Spleen (tissue), 11 donors: ENCODE data around the gene SRGAP3. TPM values are rescaled to one million over a fixed set of nuclear protein-coding genes. Genes with fewer than 3 reads are reported as not detected.

Experiments used
- DNase-seq: peaks from one replicate; pipeline ENCODE4 v3.0.0-alpha.2; 2020
- H3K27ac ChIP-seq, 8 donors: fragments of 200-600 bp; sonication (generic) in 7 of 8; 1 replicate in 4 of 8; 2 replicates in 4 of 8; pipeline versions ENCODE4 v1.5.0 to v1.8.0; 2016 to 2021; ENCODE audit warnings: inconsistent platforms in 4 of 8, mild to moderate bottlenecking in 4 of 8, moderate library complexity in 1 of 8
- H3K27me3 ChIP-seq, 7 donors: fragments of 200-600 bp; sonication (generic) in 6 of 7; replicated peaks in 1 of 7; 1 replicate in 4 of 7; 2 replicates in 3 of 7; pipeline versions ENCODE4 v1.5.0 to v1.8.0; 2016 to 2021; ENCODE audit warnings: inconsistent platforms in 3 of 7, mild to moderate bottlenecking in 1 of 7
- H3K36me3 ChIP-seq, 6 donors: fragments of 200-600 bp; sonication (generic) in 5 of 6; 1 replicate in 4 of 6; 2 replicates in 2 of 6; pipeline versions ENCODE4 v1.5.0 to v1.8.0; 2016 to 2021; ENCODE audit warnings: inconsistent platforms in 2 of 6
- H3K4me1 ChIP-seq, 6 donors: fragments of 200-600 bp; sonication (generic) in 5 of 6; 1 replicate in 3 of 6; 2 replicates in 3 of 6; pipeline versions ENCODE4 v1.5.0 to v1.8.0; 2016 to 2021; ENCODE audit warnings: inconsistent platforms in 3 of 6
- H3K4me3 ChIP-seq, 8 donors: fragments of 200-600 bp; sonication (generic) in 7 of 8; 1 replicate in 4 of 8; 2 replicates in 4 of 8; pipeline versions ENCODE4 v1.5.0 to v1.8.0; 2016 to 2021; ENCODE audit warnings: inconsistent platforms in 4 of 8, mild to moderate bottlenecking in 4 of 8, moderate library complexity in 2 of 8
- H3K9me3 ChIP-seq, 8 donors: fragments of 200-600 bp; sonication (generic) in 7 of 8; 1 replicate in 4 of 8; 2 replicates in 4 of 8; pipeline versions ENCODE4 v1.5.0 to v1.8.0; 2016 to 2021; ENCODE audit warnings: inconsistent platforms in 4 of 8
- POLR2A ChIP-seq, 3 donors: fragments of 450-650 bp; IDR thresholded peaks; one replicate each; pipeline ENCODE4 v1.5.1; 2017; ENCODE audit warnings: antibody characterized with exemption in 3 of 3, mild to moderate bottlenecking in 1 of 3
- POLR2AphosphoS5 ChIP-seq, 3 donors: sonication (generic); formaldehyde crosslinking; IDR thresholded peaks; one replicate each; pipeline ENCODE4 v1.5.1; 2017; ENCODE audit warnings: antibody characterized with exemption in 3 of 3
- WGBS, 5 donors: extraction: QIAGEN DNeasy Blood & Tissue Kit in 3 of 5; methylation state at CpG; one replicate each; pipeline versions ENCODE4 v1.1.5 to v1.1.7; 2013 to 2018; 5-methylcytosine and 5-hydroxymethylcytosine counted together
- intact Hi-C: fragments of 100-400 bp; cut with DNase I; formaldehyde crosslinking; loops from one replicate; pipeline ENCODE4 v1.15.0; 2023; ENCODE audit warnings: low total_unique reads
- polyA plus RNA-seq, 3 donors: library from polyadenylated mRNA; stranded (reverse); fragments of 200-250 nt; gene quantifications; one replicate each; pipeline ENCODE4 v1.2.1, GENCODE V29; 2013
- total RNA-seq, 7 donors: library from RNA; depleted of rRNA in 3 of 7; stranded (reverse); fragments of >200 nt in 3 of 7; fragmentation: NEBNext Ultra II Directional in 4 of 7; extraction: Animal tissue kit (Norgen Biotek cat#: 25700) in 4 of 7; gene quantifications; one replicate each; pipeline versions ENCODE4 v1.1.0 to v1.2.1, GENCODE V29; 2016 to 2021
- TF ChIP-seq, protein P1 (sequence below), 11 experiments: fragments of 200-600 bp in 7 of 11; fragments of 450-650 bp in 4 of 11; sonication (generic) in 4 of 11; IDR thresholded peaks in 8 of 11; conservative IDR thresholded peaks in 3 of 11; 1 replicate in 7 of 11; 2 replicates in 4 of 11; pipeline versions ENCODE4 v1.4.0 to v1.8.0; 2016 to 2021; ENCODE audit warnings: antibody characterized with exemption in 11 of 11, inconsistent platforms in 4 of 11, mild to moderate bottlenecking in 1 of 11
- donor health status: healthy with polysubstance abuse.
- donor health status: DM: no; HTN: no; CAD: no; lungs with moderate emphysema.
- donor health status: DM: no; HTN: no; CAD: no.
- donor health status: Bipolar disorder and iron deficiency.
- donor health status: healthy.
- donor health status: DM: no; HTN: no; CAD: no.
- donor health status: DM: yes; HTN: yes; CAD: no.

SRGAP3 gene
- total and polyA plus RNA-seq, 10 donors = 0.54 to 10.3 (median 6.4) TPM

DNA sequence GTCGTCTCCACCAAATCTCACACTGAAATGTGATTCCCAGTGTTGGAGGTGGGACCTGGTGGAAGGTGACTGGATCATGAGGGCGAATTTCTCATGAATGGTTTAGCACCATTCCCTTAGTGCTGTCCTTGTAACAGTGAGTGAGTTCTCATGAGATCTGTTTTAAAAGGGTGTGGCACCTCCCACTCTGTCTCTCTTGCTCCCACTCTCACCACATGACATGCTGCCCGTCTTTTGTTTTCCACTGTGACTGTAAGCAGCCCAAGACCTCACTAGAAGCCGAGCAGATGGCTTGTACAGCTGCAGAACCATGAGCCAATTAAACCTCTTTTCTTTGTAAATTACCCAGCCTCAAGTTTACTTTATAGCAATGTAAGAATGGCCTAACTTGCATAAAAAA lies 307.3 kb downstream of the SRGAP3 start:
- 93 to 98% (median 95%) methylated on average over 4 of the region's 4 CpGs for WGBS, 5 donors
- no peak for DNase-seq
- Histone ChIP-seq H3K4me3 (no peak overlapping the region), H3K36me3 (peaks cover 0 to 94% (median 32%) of the 10 kb centered on the region in 6 donors), H3K27me3 (no peaks in the 10 kb centered on the region), H3K4me1 (no peaks in the 10 kb centered on the region), H3K9me3 (peaks cover 6 to 26% (median 18%) of the 10 kb centered on the region in 8 donors), H3K27ac (no peak overlapping the region)
- intact Hi-C loops = no loop called here
- TF ChIP-seq POLR2A (IDR thresholded peaks at IDR 0.05) = no peak
- no peak for TF ChIP-seq POLR2AphosphoS5 (IDR thresholded peaks at IDR 0.05)
- TF ChIP-seq, protein P1, sequence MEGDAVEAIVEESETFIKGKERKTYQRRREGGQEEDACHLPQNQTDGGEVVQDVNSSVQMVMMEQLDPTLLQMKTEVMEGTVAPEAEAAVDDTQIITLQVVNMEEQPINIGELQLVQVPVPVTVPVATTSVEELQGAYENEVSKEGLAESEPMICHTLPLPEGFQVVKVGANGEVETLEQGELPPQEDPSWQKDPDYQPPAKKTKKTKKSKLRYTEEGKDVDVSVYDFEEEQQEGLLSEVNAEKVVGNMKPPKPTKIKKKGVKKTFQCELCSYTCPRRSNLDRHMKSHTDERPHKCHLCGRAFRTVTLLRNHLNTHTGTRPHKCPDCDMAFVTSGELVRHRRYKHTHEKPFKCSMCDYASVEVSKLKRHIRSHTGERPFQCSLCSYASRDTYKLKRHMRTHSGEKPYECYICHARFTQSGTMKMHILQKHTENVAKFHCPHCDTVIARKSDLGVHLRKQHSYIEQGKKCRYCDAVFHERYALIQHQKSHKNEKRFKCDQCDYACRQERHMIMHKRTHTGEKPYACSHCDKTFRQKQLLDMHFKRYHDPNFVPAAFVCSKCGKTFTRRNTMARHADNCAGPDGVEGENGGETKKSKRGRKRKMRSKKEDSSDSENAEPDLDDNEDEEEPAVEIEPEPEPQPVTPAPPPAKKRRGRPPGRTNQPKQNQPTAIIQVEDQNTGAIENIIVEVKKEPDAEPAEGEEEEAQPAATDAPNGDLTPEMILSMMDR (IDR thresholded peaks at IDR 0.05 in 8 of 11, conservative IDR thresholded peaks at IDR 0.05 in 3 of 11) = no peak

DNA sequence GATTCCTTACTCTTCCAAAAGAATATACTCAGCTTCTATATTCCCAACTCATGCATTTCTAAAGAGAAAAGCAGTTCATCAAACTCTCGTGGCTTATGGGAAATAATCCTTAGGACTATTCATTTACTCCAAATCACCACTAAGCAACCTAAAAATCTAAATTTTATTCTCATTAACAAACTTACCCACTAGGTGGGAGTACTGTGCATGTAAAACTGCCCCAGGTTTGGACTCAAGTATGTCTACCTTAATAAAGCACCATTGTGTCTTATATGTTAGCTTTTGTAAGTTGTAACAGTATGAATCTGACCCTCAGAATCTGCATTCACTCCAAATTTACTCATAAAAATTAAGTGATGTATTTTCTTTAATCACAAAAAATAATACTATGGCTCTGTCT lies 311.4 kb downstream of the SRGAP3 start:
- Histone ChIP-seq H3K9me3 (peaks cover 0 to 9% (median 5%) of the 10 kb centered on the region in 8 donors), H3K4me3 (no peak overlapping the region), H3K36me3 (peaks cover 0 to 73% (median 23%) of the 10 kb centered on the region in 6 donors), H3K4me1 (no peaks in the 10 kb centered on the region), H3K27ac (no peak overlapping the region), H3K27me3 (no peaks in the 10 kb centered on the region)
- no peak for DNase-seq
- 77 to 89% (median 81%) methylated on average over 1 of the region's 1 CpG for WGBS, 5 donors
- no peak for TF ChIP-seq POLR2A (IDR thresholded peaks at IDR 0.05)
- TF ChIP-seq, protein P1 (IDR thresholded peaks at IDR 0.05 in 8 of 11, conservative IDR thresholded peaks at IDR 0.05 in 3 of 11) = no peak
- no peak for TF ChIP-seq POLR2AphosphoS5 (IDR thresholded peaks at IDR 0.05)
- intact Hi-C loops = no loop called here

DNA sequence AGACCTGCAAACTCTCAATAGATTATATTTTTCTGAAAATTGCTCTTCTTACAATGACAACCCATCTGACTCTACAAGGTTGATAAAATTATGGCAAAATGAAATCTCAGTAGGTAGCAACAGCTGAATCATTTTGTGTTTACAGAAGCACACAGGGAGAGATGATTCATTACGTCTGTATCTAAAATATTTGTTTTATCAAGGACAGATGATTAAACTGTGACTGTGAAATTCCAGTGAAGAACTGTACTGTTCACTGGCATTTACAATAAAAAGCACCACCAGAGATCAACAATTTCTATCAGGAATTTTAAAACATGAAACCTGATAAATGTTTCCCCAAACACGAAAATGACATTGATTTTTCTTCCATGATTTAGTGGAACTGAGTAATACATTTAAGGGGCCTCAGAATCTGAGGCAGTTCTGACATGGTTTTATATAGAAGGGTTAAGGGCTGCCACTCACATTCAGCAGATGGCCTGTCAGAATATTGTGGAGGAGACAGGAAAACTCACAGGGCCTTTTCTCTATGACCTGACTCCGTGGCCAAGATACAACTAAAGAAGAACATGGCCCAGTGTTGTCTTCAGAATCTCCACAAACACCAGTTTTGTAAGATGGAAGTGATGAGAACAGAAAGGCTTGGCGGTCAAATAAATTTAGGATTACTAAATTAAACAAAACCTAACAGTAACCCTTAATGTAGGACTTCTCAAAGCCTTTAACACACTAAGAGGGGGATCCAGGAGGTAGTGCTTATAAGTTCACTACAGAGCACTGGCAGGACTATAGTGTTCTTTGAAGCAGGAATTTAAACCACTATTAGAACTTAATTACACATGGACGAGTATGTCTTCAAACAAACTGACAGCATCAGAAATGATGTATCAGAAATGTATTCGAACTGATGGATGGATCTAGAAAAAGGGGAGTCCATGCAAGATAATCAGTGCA lies 312.1 kb downstream of the SRGAP3 start:
- Histone ChIP-seq H3K27me3 (no peaks in the 10 kb centered on the region), H3K9me3 (peaks cover 0 to 2% (median 0%) of the 10 kb centered on the region in 8 donors), H3K36me3 (peaks cover 0 to 66% (median 23%) of the 10 kb centered on the region in 6 donors), H3K4me1 (no peaks in the 10 kb centered on the region), H3K4me3 (no peak overlapping the region), H3K27ac (peak overlapping the region in 2 of 8 donors; percentile 10 to 28)
- TF ChIP-seq, protein P1 (IDR thresholded peaks at IDR 0.05 in 8 of 11, conservative IDR thresholded peaks at IDR 0.05 in 3 of 11) = no peak
- no peak for TF ChIP-seq POLR2A (IDR thresholded peaks at IDR 0.05)
- no peak for DNase-seq
- WGBS, 5 donors = 72 to 78% (median 75%) methylated on average over 6 of the region's 6 CpGs
- intact Hi-C loops = no loop called here

DNA sequence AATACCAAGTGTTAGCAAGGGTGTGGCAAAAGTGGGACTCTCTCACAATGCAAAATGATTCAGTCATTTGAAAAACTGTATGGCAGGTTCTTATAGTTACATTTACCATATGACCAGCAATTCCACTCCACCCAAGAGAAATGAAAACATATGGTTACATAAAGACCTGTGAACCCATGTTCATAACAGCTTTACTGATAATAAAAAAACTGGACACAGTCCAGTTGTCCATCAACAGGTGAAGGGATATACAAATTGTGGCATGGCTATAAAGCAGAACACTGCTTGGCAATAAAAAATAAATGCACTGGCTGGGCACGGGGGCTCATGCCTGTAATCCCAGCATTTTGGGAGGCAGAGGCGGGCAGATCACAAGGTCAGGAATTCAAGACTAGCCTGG lies 316.9 kb downstream of the SRGAP3 start:
- intact Hi-C loops = no loop called here
- no peak overlapping the region for H3K4me3 ChIP-seq

More for the DNA sequence above, 316.9 kb downstream of the SRGAP3 start:
- DNase-seq = no peak
- TF ChIP-seq, protein P1 (IDR thresholded peaks at IDR 0.05 in 8 of 11, conservative IDR thresholded peaks at IDR 0.05 in 3 of 11) = no peak
- TF ChIP-seq POLR2AphosphoS5 (IDR thresholded peaks at IDR 0.05) (no peak), POLR2A (IDR thresholded peaks at IDR 0.05) (no peak)
- Histone ChIP-seq H3K27ac (no peak overlapping the region), H3K9me3 (peaks cover 0 to 1% (median 0%) of the 10 kb centered on the region in 8 donors), H3K4me1 (no peaks in the 10 kb centered on the region), H3K36me3 (peaks cover 0 to 24% (median 5%) of the 10 kb centered on the region in 6 donors), H3K27me3 (no peaks in the 10 kb centered on the region)
- WGBS, 5 donors = 90 to 100% (median 97%) methylated on average over 2 of the region's 2 CpGs
